Measurements from ENCODE around the gene PTPRM. TPM values are rescaled to one million over a fixed set of nuclear protein-coding genes. Genes with fewer than 3 reads are reported as not detected.

The PTPRM gene
- total RNA-seq, 1 experiment from 2014 or later, result 11.1 TPM

DNA sequence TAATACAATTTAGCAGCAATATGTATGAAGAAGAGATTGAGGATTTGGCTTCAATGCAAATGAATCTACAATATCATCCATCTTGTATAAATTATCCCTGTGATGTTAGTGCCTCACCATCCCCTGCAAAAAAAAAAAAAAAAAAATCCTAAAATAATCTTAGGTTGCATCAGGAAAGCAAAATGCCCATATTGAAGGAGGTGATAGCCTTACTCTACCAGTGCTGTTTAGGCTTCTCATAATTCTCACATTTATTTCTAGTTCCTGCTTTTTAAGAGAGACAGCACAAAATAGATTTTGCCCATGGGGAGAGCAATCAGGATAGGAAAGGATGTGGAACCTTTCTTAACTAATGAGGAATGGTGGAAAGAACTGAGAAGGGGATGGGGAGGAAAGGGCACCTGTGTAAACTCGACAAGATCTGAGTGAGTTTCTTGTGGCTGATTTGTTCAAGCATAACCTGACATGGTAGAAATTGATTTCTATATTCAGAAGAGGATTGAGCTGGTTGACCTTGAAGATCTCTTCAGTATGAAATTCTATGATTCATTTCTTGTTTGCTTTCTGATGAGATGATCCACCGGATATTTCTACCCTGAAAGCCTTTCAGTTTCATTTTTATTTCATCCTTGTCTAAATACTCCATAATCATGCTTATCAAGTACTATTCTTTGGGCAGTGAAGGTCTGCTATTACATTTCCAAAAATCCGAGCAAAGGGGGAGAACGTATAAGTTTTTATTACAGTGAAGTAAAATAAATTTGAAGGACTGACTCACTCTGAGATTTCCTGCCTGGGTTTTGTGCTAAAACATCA is 391.2 kb downstream of the PTPRM start:
- no peak for DNase-seq (ENCODE audit: low spot score)
- Mint-ChIP-seq H3K27me3 (ENCODE audit: low read depth) (no peaks in the 10 kb centered on the region), H3K9me3 (no peaks in the 10 kb centered on the region), H3K36me3 (no peaks in the 10 kb centered on the region), H3K4me1 (peaks cover 13% of the 10 kb centered on the region), H3K27ac (no peak overlapping the region), H3K4me3 (no peak overlapping the region)
- no peak for ATAC-seq
- TF ChIP-seq, protein P1, sequence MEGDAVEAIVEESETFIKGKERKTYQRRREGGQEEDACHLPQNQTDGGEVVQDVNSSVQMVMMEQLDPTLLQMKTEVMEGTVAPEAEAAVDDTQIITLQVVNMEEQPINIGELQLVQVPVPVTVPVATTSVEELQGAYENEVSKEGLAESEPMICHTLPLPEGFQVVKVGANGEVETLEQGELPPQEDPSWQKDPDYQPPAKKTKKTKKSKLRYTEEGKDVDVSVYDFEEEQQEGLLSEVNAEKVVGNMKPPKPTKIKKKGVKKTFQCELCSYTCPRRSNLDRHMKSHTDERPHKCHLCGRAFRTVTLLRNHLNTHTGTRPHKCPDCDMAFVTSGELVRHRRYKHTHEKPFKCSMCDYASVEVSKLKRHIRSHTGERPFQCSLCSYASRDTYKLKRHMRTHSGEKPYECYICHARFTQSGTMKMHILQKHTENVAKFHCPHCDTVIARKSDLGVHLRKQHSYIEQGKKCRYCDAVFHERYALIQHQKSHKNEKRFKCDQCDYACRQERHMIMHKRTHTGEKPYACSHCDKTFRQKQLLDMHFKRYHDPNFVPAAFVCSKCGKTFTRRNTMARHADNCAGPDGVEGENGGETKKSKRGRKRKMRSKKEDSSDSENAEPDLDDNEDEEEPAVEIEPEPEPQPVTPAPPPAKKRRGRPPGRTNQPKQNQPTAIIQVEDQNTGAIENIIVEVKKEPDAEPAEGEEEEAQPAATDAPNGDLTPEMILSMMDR (IDR thresholded peaks at IDR 0.05), result no peak
- no peak for TF ChIP-seq MYBL2 (CRISPR knock-in tag; IDR thresholded peaks at IDR 0.05)
- TF ChIP-seq HMGA2 (CRISPR knock-in tag; IDR thresholded peaks at IDR 0.05), result no peak
- no peak for TF ChIP-seq TEAD1 (CRISPR knock-in tag; IDR thresholded peaks at IDR 0.05)
- TF ChIP-seq, protein P2, sequence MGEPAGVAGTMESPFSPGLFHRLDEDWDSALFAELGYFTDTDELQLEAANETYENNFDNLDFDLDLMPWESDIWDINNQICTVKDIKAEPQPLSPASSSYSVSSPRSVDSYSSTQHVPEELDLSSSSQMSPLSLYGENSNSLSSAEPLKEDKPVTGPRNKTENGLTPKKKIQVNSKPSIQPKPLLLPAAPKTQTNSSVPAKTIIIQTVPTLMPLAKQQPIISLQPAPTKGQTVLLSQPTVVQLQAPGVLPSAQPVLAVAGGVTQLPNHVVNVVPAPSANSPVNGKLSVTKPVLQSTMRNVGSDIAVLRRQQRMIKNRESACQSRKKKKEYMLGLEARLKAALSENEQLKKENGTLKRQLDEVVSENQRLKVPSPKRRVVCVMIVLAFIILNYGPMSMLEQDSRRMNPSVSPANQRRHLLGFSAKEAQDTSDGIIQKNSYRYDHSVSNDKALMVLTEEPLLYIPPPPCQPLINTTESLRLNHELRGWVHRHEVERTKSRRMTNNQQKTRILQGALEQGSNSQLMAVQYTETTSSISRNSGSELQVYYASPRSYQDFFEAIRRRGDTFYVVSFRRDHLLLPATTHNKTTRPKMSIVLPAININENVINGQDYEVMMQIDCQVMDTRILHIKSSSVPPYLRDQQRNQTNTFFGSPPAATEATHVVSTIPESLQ (CRISPR knock-in tag; IDR thresholded peaks at IDR 0.05), result no peak
- no peak for TF ChIP-seq SMAD4 (CRISPR knock-in tag; IDR thresholded peaks at IDR 0.05)
- TF ChIP-seq TP53 (CRISPR knock-in tag; IDR thresholded peaks at IDR 0.05), result no peak
- no peak for TF ChIP-seq SMAD3 (CRISPR knock-in tag; IDR thresholded peaks at IDR 0.05; ENCODE audit: borderline replicate concordance)
- TF ChIP-seq, protein P3, sequence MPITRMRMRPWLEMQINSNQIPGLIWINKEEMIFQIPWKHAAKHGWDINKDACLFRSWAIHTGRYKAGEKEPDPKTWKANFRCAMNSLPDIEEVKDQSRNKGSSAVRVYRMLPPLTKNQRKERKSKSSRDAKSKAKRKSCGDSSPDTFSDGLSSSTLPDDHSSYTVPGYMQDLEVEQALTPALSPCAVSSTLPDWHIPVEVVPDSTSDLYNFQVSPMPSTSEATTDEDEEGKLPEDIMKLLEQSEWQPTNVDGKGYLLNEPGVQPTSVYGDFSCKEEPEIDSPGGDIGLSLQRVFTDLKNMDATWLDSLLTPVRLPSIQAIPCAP (CRISPR knock-in tag; IDR thresholded peaks at IDR 0.05), result no peak
- TF ChIP-seq, protein P4, sequence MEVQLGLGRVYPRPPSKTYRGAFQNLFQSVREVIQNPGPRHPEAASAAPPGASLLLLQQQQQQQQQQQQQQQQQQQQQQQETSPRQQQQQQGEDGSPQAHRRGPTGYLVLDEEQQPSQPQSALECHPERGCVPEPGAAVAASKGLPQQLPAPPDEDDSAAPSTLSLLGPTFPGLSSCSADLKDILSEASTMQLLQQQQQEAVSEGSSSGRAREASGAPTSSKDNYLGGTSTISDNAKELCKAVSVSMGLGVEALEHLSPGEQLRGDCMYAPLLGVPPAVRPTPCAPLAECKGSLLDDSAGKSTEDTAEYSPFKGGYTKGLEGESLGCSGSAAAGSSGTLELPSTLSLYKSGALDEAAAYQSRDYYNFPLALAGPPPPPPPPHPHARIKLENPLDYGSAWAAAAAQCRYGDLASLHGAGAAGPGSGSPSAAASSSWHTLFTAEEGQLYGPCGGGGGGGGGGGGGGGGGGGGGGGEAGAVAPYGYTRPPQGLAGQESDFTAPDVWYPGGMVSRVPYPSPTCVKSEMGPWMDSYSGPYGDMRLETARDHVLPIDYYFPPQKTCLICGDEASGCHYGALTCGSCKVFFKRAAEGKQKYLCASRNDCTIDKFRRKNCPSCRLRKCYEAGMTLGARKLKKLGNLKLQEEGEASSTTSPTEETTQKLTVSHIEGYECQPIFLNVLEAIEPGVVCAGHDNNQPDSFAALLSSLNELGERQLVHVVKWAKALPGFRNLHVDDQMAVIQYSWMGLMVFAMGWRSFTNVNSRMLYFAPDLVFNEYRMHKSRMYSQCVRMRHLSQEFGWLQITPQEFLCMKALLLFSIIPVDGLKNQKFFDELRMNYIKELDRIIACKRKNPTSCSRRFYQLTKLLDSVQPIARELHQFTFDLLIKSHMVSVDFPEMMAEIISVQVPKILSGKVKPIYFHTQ (CRISPR knock-in tag; IDR thresholded peaks at IDR 0.05), result no peak
- TF ChIP-seq, protein P5, sequence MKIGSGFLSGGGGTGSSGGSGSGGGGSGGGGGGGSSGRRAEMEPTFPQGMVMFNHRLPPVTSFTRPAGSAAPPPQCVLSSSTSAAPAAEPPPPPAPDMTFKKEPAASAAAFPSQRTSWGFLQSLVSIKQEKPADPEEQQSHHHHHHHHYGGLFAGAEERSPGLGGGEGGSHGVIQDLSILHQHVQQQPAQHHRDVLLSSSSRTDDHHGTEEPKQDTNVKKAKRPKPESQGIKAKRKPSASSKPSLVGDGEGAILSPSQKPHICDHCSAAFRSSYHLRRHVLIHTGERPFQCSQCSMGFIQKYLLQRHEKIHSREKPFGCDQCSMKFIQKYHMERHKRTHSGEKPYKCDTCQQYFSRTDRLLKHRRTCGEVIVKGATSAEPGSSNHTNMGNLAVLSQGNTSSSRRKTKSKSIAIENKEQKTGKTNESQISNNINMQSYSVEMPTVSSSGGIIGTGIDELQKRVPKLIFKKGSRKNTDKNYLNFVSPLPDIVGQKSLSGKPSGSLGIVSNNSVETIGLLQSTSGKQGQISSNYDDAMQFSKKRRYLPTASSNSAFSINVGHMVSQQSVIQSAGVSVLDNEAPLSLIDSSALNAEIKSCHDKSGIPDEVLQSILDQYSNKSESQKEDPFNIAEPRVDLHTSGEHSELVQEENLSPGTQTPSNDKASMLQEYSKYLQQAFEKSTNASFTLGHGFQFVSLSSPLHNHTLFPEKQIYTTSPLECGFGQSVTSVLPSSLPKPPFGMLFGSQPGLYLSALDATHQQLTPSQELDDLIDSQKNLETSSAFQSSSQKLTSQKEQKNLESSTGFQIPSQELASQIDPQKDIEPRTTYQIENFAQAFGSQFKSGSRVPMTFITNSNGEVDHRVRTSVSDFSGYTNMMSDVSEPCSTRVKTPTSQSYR (CRISPR knock-in tag; IDR thresholded peaks at IDR 0.05), result no peak
- no peak for TF ChIP-seq GRHL2 (CRISPR knock-in tag; IDR thresholded peaks at IDR 0.05; ENCODE audit: insufficient replicate concordance, severe bottlenecking)
- no peak for TF ChIP-seq OVOL2 (CRISPR knock-in tag; IDR thresholded peaks at IDR 0.05; ENCODE audit: borderline replicate concordance)
- TF ChIP-seq, protein P6, sequence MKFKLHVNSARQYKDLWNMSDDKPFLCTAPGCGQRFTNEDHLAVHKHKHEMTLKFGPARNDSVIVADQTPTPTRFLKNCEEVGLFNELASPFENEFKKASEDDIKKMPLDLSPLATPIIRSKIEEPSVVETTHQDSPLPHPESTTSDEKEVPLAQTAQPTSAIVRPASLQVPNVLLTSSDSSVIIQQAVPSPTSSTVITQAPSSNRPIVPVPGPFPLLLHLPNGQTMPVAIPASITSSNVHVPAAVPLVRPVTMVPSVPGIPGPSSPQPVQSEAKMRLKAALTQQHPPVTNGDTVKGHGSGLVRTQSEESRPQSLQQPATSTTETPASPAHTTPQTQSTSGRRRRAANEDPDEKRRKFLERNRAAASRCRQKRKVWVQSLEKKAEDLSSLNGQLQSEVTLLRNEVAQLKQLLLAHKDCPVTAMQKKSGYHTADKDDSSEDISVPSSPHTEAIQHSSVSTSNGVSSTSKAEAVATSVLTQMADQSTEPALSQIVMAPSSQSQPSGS (CRISPR knock-in tag; IDR thresholded peaks at IDR 0.05; ENCODE audit: borderline replicate concordance, low read depth), result no peak
- TF ChIP-seq, protein P7, sequence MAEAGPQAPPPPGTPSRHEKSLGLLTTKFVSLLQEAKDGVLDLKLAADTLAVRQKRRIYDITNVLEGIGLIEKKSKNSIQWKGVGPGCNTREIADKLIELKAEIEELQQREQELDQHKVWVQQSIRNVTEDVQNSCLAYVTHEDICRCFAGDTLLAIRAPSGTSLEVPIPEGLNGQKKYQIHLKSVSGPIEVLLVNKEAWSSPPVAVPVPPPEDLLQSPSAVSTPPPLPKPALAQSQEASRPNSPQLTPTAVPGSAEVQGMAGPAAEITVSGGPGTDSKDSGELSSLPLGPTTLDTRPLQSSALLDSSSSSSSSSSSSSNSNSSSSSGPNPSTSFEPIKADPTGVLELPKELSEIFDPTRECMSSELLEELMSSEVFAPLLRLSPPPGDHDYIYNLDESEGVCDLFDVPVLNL (CRISPR knock-in tag; IDR thresholded peaks at IDR 0.05; ENCODE audit: borderline replicate concordance, low read depth), result no peak
- TF ChIP-seq ZNF219 (CRISPR knock-in tag; IDR thresholded peaks at IDR 0.05; ENCODE audit: borderline replicate concordance), result no peak
- ChIA-PET POLR2A (no interaction called here), CTCF (interaction anchor here (1.6 kb wide), 1 partner anchor 168 kb away, joined by 3 read pairs; no protein-coding TSS in a partner anchor)
